ENCODE results near the gene GBP6. TPM values are rescaled to one million over a fixed set of nuclear protein-coding genes. Genes with fewer than 3 reads are reported as not detected.
"Not testable (repeated sequence)": the region's sequence is repeated elsewhere in the genome, so short reads cannot be mapped to it uniquely, and the experiment has no call there.

GBP6 gene
- polyA plus RNA-seq (ENCODE audit: insufficient read length): not detected

GRCh38 chr1:89363638-89364536, at the start of gene GBP6:
Gene GBP6, plus strand, starts transcription at chr1:89364059. Its CDS starts 4,493 bp downstream, at chr1:89368552.
- no peak for DNase-seq (ENCODE audit: low read depth)

GRCh38 chr1:89322402-89322801, 41.5 kb upstream of the GBP6 start:
- no peak for DNase-seq (ENCODE audit: low read depth)

GRCh38 chr1:89331890-89332289, 32.0 kb upstream of the GBP6 start:
- DNase-seq (ENCODE audit: low read depth): no peak

- DNase-seq (ENCODE audit: low read depth): no peak
These were observed 31.4 kb upstream of the GBP6 start for GRCh38 chr1:89332461-89332860.

- no peak for DNase-seq (ENCODE audit: low read depth)
These were observed 28.4 kb upstream of the GBP6 start for GRCh38 chr1:89335486-89335885.

GRCh38 chr1:89337903-89338302, 26.0 kb upstream of the GBP6 start:
- DNase-seq (ENCODE audit: low read depth): no peak

GRCh38 chr1:89339039-89339438, 24.8 kb upstream of the GBP6 start:
- no peak for DNase-seq (ENCODE audit: low read depth)

- DNase-seq (ENCODE audit: low read depth): not testable (repeated sequence)
These were observed 18.4 kb upstream of the GBP6 start for GRCh38 chr1:89345479-89345878.

GRCh38 chr1:89347296-89347695, 16.6 kb upstream of the GBP6 start:
- DNase-seq (ENCODE audit: low read depth): no peak

- no peak for DNase-seq (ENCODE audit: low read depth)
These were observed 13.6 kb upstream of the GBP6 start for GRCh38 chr1:89350298-89350697.

- no peak for DNase-seq (ENCODE audit: low read depth)
These were observed 12.1 kb upstream of the GBP6 start for GRCh38 chr1:89351597-89352311.

GRCh38 chr1:89352421-89352820, 11.4 kb upstream of the GBP6 start:
- DNase-seq (ENCODE audit: low read depth): no peak

- no peak for DNase-seq (ENCODE audit: low read depth)
These were observed 9.7 kb upstream of the GBP6 start for GRCh38 chr1:89354205-89354604.

GRCh38 chr1:89355056-89355455, 8.8 kb upstream of the GBP6 start:
- DNase-seq (ENCODE audit: low read depth): no peak

GRCh38 chr1:89356658-89357400, 7.0 kb upstream of the GBP6 start:
- no peak for DNase-seq (ENCODE audit: low read depth)

GRCh38 chr1:89358287-89358893, 5.5 kb upstream of the GBP6 start:
- DNase-seq (ENCODE audit: low read depth): peak; percentile 50

- no peak for DNase-seq (ENCODE audit: low read depth)
These were observed 3.1 kb upstream of the GBP6 start for GRCh38 chr1:89360716-89361115.

- DNase-seq (ENCODE audit: low read depth): no peak
These were observed 2.2 kb upstream of the GBP6 start for GRCh38 chr1:89361681-89362080.

- no peak for DNase-seq (ENCODE audit: low read depth)
These were observed 663 bp upstream of the GBP6 start for GRCh38 chr1:89363196-89363595.

- DNase-seq (ENCODE audit: low read depth): no peak
These were observed 1.2 kb downstream of the GBP6 start for GRCh38 chr1:89364954-89365550.

GRCh38 chr1:89367221-89367620, 3.4 kb downstream of the GBP6 start:
- DNase-seq (ENCODE audit: low read depth): no peak

Data from forelimb muscle (tissue), 1 donor.